Neural crest cell (in vitro differentiated cells): Measurements from ENCODE around the gene CCDC33. TPM values are rescaled to one million over a fixed set of nuclear protein-coding genes. Genes with fewer than 3 reads are reported as not detected.

ENCODE experiments used
- DNase-seq: peaks from one replicate; pipeline ENCODE4 v3.0.0; 2021; ENCODE audit warnings: low read depth, mixed read lengths, low spot score
- H3K27ac Mint-ChIP-seq: one replicate; pipeline ENCODE4 v1.8.0; 2021; ENCODE audit warnings: mild to moderate bottlenecking, mixed read lengths; ENCODE audit not compliant: unreplicated experiment
- H3K27me3 Mint-ChIP-seq: 2 replicates; pipeline ENCODE4 v1.8.0; 2021; ENCODE audit warnings: low read depth, mild to moderate bottlenecking, mixed read lengths
- H3K36me3 Mint-ChIP-seq: 2 replicates; pipeline ENCODE4 v1.8.0; 2021; ENCODE audit warnings: low read depth, mild to moderate bottlenecking, mixed read lengths
- H3K4me1 Mint-ChIP-seq: 2 replicates; pipeline ENCODE4 v1.8.0; 2021; ENCODE audit warnings: mixed read lengths
- H3K4me3 Mint-ChIP-seq: one replicate; pipeline ENCODE4 v1.8.0; 2021; ENCODE audit warnings: mild to moderate bottlenecking, mixed read lengths
- H3K9me3 Mint-ChIP-seq: 2 replicates; pipeline ENCODE4 v1.8.0; 2021; ENCODE audit warnings: mixed read lengths
- CTCF ChIP-seq: fragments of 200-600 bp; sonication (generic); conservative IDR thresholded peaks from 2 replicates; pipeline ENCODE4 v1.5.0; 2021; ENCODE audit warnings: antibody characterized with exemption, mild to moderate bottlenecking
- total RNA-seq: library from RNA; stranded (reverse); gene quantifications from 2 replicates; pipeline ENCODE4 v1.2.1, GENCODE V29; 2021

CCDC33 gene
- total RNA-seq, 1 donor from 2014 or later: 15.1 TPM

GRCh38 chr15:74324714-74325113, 88.6 kb downstream of the CCDC33 start:
- H3K27ac Mint-ChIP-seq: no peak overlapping the region
- H3K36me3 Mint-ChIP-seq: no peaks in the 10 kb centered on the region
- peaks cover 13% of the 10 kb centered on the region for H3K4me1 Mint-ChIP-seq
- no peaks in the 10 kb centered on the region for H3K9me3 Mint-ChIP-seq
- no peak for DNase-seq
- no peak for TF ChIP-seq CTCF
- no peak overlapping the region for H3K4me3 Mint-ChIP-seq
- H3K27me3 Mint-ChIP-seq: no peaks in the 10 kb centered on the region

- Mint-ChIP-seq H3K4me3 (no peak overlapping the region), H3K9me3 (no peaks in the 10 kb centered on the region), H3K27me3 (no peaks in the 10 kb centered on the region), H3K4me1 (peaks cover 4% of the 10 kb centered on the region), H3K27ac (no peak overlapping the region), H3K36me3 (no peaks in the 10 kb centered on the region)
- DNase-seq: no peak
- TF ChIP-seq CTCF: no peak
Observed at GRCh38 chr15:74326746-74327145, 90.6 kb downstream of the CCDC33 start.

GRCh38 chr15:74327756-74328155, 91.6 kb downstream of the CCDC33 start:
- no peaks in the 10 kb centered on the region for H3K36me3 Mint-ChIP-seq
- H3K9me3 Mint-ChIP-seq: no peaks in the 10 kb centered on the region
- H3K4me3 Mint-ChIP-seq: no peak overlapping the region
- no peaks in the 10 kb centered on the region for H3K27me3 Mint-ChIP-seq
- DNase-seq: no peak
- no peak for TF ChIP-seq CTCF
- H3K4me1 Mint-ChIP-seq: peaks cover 4% of the 10 kb centered on the region
- no peak overlapping the region for H3K27ac Mint-ChIP-seq

GRCh38 chr15:74328331-74329056, 92.4 kb downstream of the CCDC33 start:
- Mint-ChIP-seq H3K27me3 (no peaks in the 10 kb centered on the region), H3K36me3 (no peaks in the 10 kb centered on the region), H3K4me3 (no peak overlapping the region), H3K9me3 (no peaks in the 10 kb centered on the region), H3K4me1 (peaks cover 4% of the 10 kb centered on the region), H3K27ac (peak overlapping the region; percentile 58)
- DNase-seq: no peak
- no peak for TF ChIP-seq CTCF

GRCh38 chr15:74330861-74331408, 94.8 kb downstream of the CCDC33 start:
- Mint-ChIP-seq H3K27me3 (no peaks in the 10 kb centered on the region), H3K36me3 (no peaks in the 10 kb centered on the region), H3K27ac (no peak overlapping the region), H3K4me1 (peaks cover 4% of the 10 kb centered on the region), H3K4me3 (no peak overlapping the region), H3K9me3 (no peaks in the 10 kb centered on the region)
- TF ChIP-seq CTCF: no peak
- no peak for DNase-seq
